Nephron progenitor cell (in vitro differentiated cells): ENCODE measurements around the gene ZNF784.

ENCODE experiments used
- DNase-seq: peaks from one replicate; pipeline ENCODE4 v3.0.0; 2021
- H3K27ac Mint-ChIP-seq: 2 replicates; pipeline ENCODE4 v1.8.0; 2021; ENCODE audit warnings: mild to moderate bottlenecking, moderate library complexity, mixed read lengths
- H3K27me3 Mint-ChIP-seq: 2 replicates; pipeline ENCODE4 v1.8.0; 2021; ENCODE audit warnings: mild to moderate bottlenecking, low read depth, mixed read lengths; ENCODE audit not compliant: poor library complexity
- H3K36me3 Mint-ChIP-seq: 2 replicates; pipeline ENCODE4 v1.8.0; 2021; ENCODE audit warnings: low read depth, mixed read lengths
- H3K4me1 Mint-ChIP-seq: 2 replicates; pipeline ENCODE4 v1.8.0; 2021; ENCODE audit warnings: mixed read lengths
- H3K4me3 Mint-ChIP-seq: 2 replicates; pipeline ENCODE4 v1.8.0; 2021; ENCODE audit warnings: mild to moderate bottlenecking, moderate library complexity, mixed read lengths
- H3K9me3 Mint-ChIP-seq: 2 replicates; pipeline ENCODE4 v1.8.0; 2021; ENCODE audit warnings: mild to moderate bottlenecking, moderate library complexity, mixed read lengths
- CTCF ChIP-seq: fragments of 200-600 bp; sonication (generic); IDR thresholded peaks from 2 replicates; pipeline ENCODE4 v1.5.0; 2021; ENCODE audit warnings: antibody characterized with exemption

Gene ZNF784

GRCh38 chr19:55640043-55640576 lies 15.7 kb upstream of the ZNF784 start:
- Mint-ChIP-seq H3K27me3 (peaks cover 5% of the 10 kb centered on the region), H3K4me3 (peak overlapping the region; percentile 87), H3K36me3 (peaks cover 13% of the 10 kb centered on the region), H3K27ac (peak overlapping the region; percentile 92), H3K4me1 (peaks cover 75% of the 10 kb centered on the region), H3K9me3 (no peaks in the 10 kb centered on the region)
- DNase-seq: no peak
- TF ChIP-seq CTCF: no peak

GRCh38 chr19:55638864-55639359 lies 14.5 kb upstream of the ZNF784 start:
- peak; percentile 24 for TF ChIP-seq CTCF
- peaks cover 5% of the 10 kb centered on the region for H3K27me3 Mint-ChIP-seq
- H3K36me3 Mint-ChIP-seq: peaks cover 13% of the 10 kb centered on the region
- peaks cover 74% of the 10 kb centered on the region for H3K4me1 Mint-ChIP-seq
- H3K4me3 Mint-ChIP-seq: peak overlapping the region; percentile 64
- H3K27ac Mint-ChIP-seq: no peak overlapping the region
- no peaks in the 10 kb centered on the region for H3K9me3 Mint-ChIP-seq
- no peak for DNase-seq

GRCh38 chr19:55637534-55637933 lies 13.2 kb upstream of the ZNF784 start:
- Mint-ChIP-seq H3K27me3 (peaks cover 9% of the 10 kb centered on the region), H3K4me1 (peaks cover 67% of the 10 kb centered on the region), H3K27ac (peak overlapping the region; percentile 55), H3K36me3 (peaks cover 13% of the 10 kb centered on the region), H3K9me3 (no peaks in the 10 kb centered on the region), H3K4me3 (peak overlapping the region; percentile 47)
- no peak for DNase-seq
- no peak for TF ChIP-seq CTCF

GRCh38 chr19:55636723-55637122 lies 12.4 kb upstream of the ZNF784 start:
- no peak for DNase-seq
- H3K4me1 Mint-ChIP-seq: peaks cover 66% of the 10 kb centered on the region

GRCh38 chr19:55635856-55636440 lies 11.6 kb upstream of the ZNF784 start:
- Mint-ChIP-seq H3K27ac (peak overlapping the region; percentile 100), H3K4me1 (peaks cover 62% of the 10 kb centered on the region), H3K9me3 (no peaks in the 10 kb centered on the region), H3K27me3 (peaks cover 13% of the 10 kb centered on the region), H3K4me3 (peak overlapping the region; percentile 100), H3K36me3 (peaks cover 13% of the 10 kb centered on the region)
- no peak for DNase-seq
- no peak for TF ChIP-seq CTCF

More at GRCh38 chr19:55636723-55637122, 12.4 kb upstream of the ZNF784 start:
- Mint-ChIP-seq H3K4me3 (peak overlapping the region; percentile 100), H3K36me3 (peaks cover 13% of the 10 kb centered on the region), H3K27me3 (peaks cover 9% of the 10 kb centered on the region), H3K9me3 (no peaks in the 10 kb centered on the region), H3K27ac (peak overlapping the region; percentile 55)
- no peak for TF ChIP-seq CTCF

- no peak for TF ChIP-seq CTCF
- Mint-ChIP-seq H3K4me1 (peaks cover 59% of the 10 kb centered on the region), H3K27me3 (peaks cover 16% of the 10 kb centered on the region), H3K27ac (peak overlapping the region; percentile 100), H3K9me3 (no peaks in the 10 kb centered on the region), H3K36me3 (peaks cover 13% of the 10 kb centered on the region), H3K4me3 (peak overlapping the region; percentile 100)
- DNase-seq: no peak
Measured at GRCh38 chr19:55635334-55635717, 11.0 kb upstream of the ZNF784 start.
